GM19099 (cell line): Measurements from ENCODE around the gene CETP.

Experiments used
- POLR2A ChIP-seq: IDR thresholded peaks from 3 replicates; pipeline ENCODE4 v1.6.1; 2011; ENCODE audit warnings: low read depth; ENCODE audit not compliant: insufficient read length; ENCODE audit errors: extremely low read depth

CETP gene

DNA sequence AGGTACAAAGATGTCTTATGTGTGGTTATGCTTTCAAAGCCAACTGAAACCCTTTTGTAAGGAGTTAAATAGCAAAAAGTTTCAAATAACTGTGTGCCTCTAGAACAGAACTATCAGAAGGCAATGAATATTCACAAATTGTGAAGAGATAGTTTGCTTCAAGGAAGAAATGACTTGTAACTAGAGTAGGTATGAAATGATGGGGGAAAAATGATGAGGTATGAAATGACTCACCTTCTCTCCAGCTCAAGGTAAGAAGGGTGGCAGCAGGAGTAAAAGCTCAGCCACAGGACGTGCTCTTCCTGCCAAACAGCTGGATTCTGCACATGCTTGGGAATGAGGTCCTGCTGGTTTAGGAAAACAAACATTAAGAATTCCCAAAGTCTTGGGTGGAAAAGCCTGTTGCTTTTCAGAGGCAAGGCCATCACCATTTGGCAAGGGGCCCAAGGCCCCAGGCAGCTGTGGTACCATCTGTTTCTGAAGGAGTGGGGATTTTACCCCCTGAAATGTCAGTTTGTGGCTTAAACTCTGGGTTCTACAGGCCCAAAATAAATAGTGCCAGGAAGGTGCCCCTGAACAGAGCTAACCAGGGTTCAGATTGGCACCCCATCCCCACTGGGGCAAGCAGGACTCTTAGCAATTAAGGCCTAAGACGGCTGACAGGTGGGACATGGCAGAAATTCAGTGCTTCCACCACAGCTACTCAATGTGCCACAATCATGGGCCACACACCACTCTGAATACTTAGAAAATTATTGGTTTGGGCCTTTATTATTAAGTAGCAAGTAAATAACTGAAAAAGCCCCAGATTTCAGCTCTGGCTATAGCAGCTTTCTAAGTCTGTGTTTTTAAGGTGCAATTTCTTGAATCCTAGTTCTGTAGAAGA is 16.6 kb upstream of the CETP start:
- TF ChIP-seq POLR2A, result no peak

DNA sequence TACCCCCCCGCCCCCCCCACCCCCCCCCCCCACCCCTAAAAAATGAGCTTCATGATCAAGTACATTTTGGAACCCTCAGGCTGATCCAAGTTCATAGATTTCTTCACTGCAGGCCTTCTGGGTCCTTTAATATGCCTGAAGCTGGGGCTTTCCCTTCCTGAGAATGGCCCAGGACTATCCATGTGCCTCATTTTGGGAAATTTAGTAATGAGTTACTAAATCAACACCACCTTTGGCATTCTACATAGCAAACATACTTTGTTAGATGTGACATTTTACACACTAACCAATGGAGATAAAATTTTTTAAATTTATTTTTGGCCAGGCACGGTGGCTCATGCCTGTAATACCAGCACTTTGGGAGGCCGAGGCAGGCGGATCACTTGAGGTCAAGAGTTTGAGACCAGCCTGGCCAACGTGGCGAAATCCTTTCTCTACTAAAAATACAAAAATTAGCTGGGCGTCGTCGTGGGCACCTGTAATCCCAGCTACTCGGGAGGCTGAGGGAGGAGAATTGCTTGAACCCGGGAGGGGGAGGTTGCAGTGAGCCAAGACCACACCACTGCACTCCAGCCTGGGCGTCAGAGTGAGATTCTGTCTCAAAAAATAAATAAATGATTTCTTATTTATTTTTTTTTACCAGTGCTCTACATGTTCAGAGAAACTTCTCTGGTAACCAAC is 15.8 kb upstream of the CETP start:
- no peak for TF ChIP-seq POLR2A

DNA sequence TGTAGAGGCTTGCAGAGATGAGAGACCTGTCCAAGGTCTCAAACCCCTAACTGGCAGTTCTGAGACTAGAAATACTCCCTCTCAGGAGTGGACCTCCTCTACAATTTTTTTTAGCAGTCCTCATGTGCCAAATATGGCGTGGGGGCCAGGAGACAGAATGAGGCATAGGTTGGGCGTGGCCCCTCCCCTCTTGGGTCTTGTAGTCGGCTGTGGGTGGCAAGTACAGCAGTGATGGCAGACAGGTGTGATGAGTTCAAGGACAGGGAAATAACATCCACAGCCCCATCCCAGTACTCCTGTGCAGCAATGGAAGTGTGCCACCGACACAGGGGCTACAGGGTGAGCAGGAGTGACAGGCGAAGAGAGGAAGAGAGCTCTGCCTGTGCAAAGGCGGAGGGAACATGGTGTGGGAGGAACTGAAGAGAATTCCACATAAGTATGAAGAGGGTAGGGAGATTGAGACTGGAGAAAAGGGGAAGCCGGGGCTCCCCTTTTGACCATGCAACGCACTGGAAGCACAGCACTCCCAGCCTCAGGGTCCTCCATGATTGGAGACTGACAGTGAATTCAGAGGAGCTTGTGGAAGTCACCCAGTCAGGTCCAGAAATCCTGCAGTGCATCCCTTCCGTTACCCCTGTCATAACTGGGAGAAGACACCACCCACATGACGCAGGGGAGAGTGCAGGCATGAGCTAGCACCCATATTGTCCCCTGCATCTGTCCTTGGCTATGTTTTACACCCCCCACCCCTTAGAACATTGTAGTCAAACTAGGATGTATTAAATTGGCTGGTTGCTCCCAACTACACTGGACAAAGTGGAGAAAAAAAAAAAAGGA is 14.8 kb upstream of the CETP start:
- no peak for TF ChIP-seq POLR2A

DNA sequence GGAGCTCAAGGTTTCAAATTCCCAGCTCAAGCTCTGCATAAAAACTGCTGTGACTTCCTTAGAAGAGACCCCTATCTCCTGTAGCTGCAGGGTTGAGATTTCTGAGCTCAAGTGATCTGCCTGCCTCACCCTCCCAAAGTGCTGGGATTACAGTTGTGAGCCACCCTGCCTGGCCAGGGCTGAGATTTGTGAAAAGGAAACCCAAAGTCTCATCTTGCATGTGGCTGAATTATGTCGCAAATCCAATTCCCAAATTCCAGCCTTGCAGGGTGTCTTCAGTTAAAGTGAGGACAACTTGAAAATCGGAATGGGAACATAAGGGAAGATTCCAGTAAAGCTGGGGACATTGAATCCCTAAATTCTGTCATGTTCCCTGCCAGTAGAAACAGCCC is 14.2 kb upstream of the CETP start:
- TF ChIP-seq POLR2A, result no peak

DNA sequence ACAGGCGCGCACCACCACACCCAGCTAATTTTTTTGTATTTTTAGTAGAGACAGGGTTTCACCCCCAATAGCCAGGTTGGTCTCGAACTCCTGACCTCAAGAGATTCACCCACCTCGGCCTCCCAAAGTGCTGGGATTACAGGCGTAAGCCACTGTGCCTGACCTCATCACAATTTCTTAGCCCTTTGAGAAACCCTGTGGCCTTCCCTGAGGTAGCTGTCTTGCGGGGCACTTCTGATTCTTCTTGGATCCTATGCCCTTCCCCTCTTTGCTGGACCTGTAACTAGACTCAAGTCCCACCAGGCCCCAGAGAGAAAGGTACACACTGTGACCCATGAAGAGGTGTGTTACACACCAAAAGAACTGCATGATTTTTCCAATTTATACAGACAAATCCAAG is 13.5 kb upstream of the CETP start:
- no peak for TF ChIP-seq POLR2A

DNA sequence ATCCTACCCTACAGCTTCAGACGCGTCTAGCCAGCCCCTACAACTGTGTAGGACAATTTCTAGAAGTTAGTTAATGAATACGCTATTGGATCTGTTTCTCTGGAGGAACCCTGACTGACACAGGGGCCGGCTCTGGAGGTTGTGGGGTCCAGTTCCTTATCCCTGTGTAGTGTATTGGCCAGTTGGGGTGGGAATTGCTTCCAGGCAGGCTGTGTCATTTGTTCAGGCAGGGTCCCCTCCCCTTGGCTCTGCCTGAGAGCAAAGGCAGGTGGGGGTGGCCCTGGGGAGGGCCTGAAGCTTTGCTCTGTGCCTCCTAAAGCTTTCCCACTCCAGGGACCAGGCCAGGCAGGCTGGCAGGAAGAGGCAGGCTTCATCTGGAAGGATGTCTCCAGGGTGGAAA is 11.7 kb upstream of the CETP start:
- no peak for TF ChIP-seq POLR2A

DNA sequence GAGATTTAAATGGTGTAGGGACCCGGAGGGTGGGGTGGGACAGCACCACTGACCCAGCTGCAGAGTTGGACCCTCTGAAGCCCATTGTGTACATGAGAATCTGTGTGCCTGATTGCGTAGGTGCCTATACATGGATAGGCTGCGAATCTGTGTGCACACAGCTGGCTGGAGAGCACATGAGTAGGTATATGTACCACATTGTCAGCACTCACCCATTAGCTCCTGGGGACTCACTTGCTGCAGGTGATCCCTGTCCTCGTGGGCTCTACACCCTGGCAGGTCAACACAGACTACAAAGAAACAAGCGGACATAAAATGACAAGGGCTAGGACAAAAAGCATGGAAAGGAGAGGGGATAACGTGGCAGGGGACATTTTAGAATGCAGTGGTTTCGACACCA is 11.3 kb upstream of the CETP start:
- TF ChIP-seq POLR2A, result no peak

DNA sequence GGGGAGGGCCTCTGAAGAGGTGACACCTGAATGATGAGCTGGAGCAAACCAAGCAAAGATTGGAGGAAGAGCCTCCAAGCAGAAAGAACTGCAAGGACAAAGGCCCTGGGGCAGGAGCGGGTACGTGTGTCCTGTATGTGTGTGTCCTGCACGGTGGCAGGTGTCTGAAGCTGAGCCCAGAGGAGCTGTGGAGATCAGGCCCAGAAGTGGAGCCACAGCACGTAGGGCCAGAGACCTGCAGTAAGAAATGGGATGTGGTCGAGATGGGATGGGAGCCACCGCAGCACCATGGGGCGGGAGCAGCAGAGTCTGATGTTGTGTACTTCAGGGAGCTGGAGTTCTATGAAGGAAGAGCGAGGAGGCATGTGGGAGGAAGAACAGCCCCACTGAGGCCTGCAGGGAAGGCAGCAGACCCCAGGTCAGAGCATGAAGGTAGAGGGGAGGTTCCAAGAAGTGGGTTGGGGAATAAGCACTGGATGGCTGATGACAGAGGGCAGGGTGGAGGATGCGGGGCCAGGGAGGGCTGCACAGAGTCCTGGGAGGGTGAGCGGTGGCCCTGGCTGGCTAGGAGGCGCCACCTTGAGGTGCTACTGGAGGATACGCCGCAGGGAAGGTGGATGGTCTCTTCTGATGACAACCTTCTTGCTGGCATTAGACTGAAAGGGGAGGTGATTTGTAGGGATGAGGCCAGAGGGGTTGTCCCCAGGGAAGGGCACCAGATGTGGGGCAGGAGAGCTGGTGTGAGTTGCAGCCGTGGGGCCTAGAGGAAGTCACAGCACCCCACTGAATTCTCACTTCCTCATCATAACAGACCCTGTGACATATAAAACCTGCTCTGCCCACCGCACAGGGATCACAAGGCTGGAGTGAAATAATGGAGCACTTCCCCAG is 10.6 kb upstream of the CETP start:
- no peak for TF ChIP-seq POLR2A

DNA sequence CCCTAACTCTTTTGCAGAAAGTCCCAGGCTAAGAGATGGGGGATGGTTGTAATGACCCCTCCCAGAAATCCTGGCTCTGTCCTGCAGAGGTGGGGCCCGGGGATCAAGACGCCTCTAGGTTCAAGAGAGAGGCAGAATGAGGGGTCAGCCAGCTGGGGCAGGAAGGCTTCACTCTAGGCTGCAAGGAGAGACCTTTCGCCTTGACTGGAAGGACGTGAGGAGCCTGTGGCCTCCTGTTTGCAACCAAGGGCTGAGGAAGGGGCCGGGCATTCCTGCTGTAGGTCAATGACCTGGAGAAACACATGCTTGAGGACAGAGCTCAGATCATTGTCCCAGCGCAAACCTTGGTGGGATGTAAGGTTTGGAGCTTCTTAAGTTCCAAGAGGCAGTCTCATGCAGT is 8.7 kb upstream of the CETP start:
- no peak for TF ChIP-seq POLR2A

DNA sequence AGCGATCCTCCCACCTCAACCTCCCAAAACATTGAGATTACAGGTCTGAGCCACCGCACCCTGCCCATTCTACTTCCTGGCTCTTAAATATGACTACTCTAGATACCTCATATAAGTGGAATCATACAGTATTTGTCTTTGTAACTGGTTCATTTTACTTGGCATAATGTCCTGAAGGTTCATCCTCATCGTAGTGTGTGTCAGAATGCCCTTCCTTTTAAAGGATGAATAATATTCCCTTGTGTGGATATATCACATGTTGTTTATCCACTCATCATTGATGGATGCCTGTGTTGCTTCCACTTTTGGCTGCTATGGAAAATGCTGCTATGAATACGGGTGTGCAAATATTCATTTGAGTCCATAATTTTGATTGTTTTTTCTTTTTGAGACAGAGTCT is 5.7 kb upstream of the CETP start:
- TF ChIP-seq POLR2A, result no peak

DNA sequence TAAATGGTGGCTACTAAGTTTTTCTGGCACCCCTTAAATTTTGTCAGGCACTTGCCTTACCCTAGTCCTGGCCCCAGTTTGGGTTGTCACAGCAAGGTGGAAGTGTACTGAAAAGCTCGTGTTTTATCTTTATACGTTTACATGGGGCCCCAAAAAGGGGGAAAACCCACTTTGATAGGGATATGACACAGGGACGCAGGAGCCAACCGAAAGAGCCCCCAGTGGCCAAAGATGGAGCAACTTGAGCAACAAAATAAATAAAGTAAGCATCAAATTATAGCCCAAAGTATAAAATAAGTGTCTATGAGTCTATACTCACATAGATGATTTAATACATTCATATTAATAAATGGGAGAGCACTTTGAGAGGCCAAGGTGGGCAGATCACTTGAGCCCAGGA is 5.0 kb upstream of the CETP start:
- TF ChIP-seq POLR2A, result no peak

DNA sequence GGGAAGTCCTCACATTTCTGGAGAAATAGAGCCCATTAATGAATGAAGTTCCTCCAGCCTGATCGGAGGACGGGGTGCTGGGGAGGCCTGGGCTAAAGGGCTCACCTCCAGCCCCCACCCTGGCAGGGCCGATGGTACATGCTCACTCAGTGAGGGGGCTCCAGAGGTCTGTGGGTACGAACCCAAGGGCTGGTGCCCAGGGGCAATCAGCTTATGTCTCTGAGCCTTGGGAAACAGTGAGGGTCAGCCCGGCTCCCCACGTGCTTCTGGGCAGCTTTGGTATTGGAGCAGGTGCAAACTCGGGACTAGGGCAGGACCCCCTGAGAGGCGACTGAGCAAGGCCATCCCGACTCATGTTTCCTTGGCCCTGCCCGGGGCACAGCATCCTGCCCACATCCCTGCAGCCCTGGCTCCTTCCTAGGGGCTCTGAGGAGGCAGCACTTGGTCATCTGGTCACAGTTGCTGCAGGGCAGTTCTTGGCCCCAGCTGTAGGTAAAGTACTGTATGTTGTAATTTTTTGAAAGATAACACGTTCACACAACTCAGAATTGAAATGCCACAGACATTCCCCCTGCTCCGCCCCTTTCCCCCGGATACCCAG is 969 bp upstream of the CETP start:
- no peak for TF ChIP-seq POLR2A

DNA sequence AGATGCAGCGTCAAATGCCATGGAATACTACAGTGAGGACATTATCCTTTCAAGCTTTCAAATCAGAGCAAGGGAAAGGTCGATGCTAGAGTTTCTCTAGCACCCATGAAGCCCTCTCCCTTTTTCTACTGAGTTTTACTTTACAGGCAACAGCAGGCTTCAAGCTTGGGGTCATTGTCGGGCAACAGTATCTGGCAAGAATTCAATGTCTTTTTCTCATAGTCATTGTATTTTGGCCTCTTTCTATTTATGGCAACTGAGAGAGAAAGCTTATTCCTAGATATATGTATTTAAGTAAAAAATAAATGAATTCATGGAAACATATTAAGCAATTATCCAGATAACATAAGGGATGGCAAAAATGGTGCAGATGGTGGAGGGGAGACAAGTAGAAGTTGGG is 364 bp upstream of the CETP start:
- no peak for TF ChIP-seq POLR2A
